Natural killer cell (primary cell): ENCODE measurements around the gene PLPP4. TPM values are rescaled to one million over a fixed set of nuclear protein-coding genes. Genes with fewer than 3 reads are reported as not detected.

Source experiments
- ATAC-seq, 3 donors: fragments of 150-1000 bp in 2 of 3; fragments of 200-7000 bp in 1 of 3; cut with Tn5 transposase; 1 replicate in 1 of 3; 2 replicates in 2 of 3; pipeline ENCODE4 v1.10.0; 2021; ENCODE audit warnings: mild to moderate bottlenecking in 2 of 3, moderate library complexity in 2 of 3
- DNase-seq, 2 donors: peaks; one replicate each; pipeline versions ENCODE4 v3.0.0 to v3.0.0-alpha.2; 2013 to 2021; ENCODE audit warnings: mixed read lengths in 1 of 2
- H3K27ac ChIP-seq: one replicate; pipeline ENCODE4 v1.5.1; 2013; ENCODE audit warnings: mild to moderate bottlenecking, low read length
- H3K27me3 ChIP-seq: one replicate; pipeline ENCODE4 v1.6.1; 2013; ENCODE audit warnings: low read length; ENCODE audit not compliant: control insufficient read depth, insufficient read depth
- H3K36me3 ChIP-seq: one replicate; pipeline ENCODE4 v1.6.1; 2013; ENCODE audit warnings: low read length; ENCODE audit not compliant: control insufficient read depth, insufficient read depth
- H3K4me1 ChIP-seq: one replicate; pipeline ENCODE4 v1.6.1; 2013; ENCODE audit warnings: low read length; ENCODE audit not compliant: control insufficient read depth, insufficient read depth
- H3K4me3 ChIP-seq: one replicate; pipeline ENCODE4 v1.5.1; 2013; ENCODE audit warnings: low read length
- H3K9me3 ChIP-seq: one replicate; pipeline ENCODE4 v1.6.1; 2013; ENCODE audit warnings: low read length; ENCODE audit not compliant: control insufficient read depth, insufficient read depth
- H3K27ac Mint-ChIP-seq, 2 donors: one replicate each; pipeline ENCODE4 v1.8.0; 2022; ENCODE audit warnings: mild to moderate bottlenecking in 2 of 2, mixed read lengths in 2 of 2, moderate library complexity in 1 of 2
- H3K27me3 Mint-ChIP-seq, 2 donors: one replicate each; pipeline ENCODE4 v1.8.0; 2022; ENCODE audit warnings: low read depth in 2 of 2, mixed read lengths in 2 of 2
- H3K36me3 Mint-ChIP-seq: one replicate; pipeline ENCODE4 v1.8.0; 2022; ENCODE audit warnings: mixed read lengths
- H3K4me1 Mint-ChIP-seq, 2 donors: one replicate each; pipeline ENCODE4 v1.8.0; 2022; ENCODE audit warnings: mixed read lengths in 2 of 2
- H3K4me3 Mint-ChIP-seq: one replicate; pipeline ENCODE4 v1.8.0; 2022; ENCODE audit warnings: mild to moderate bottlenecking, moderate library complexity, mixed read lengths
- H3K9me3 Mint-ChIP-seq, 2 donors: one replicate each; pipeline ENCODE4 v1.8.0; 2022; ENCODE audit warnings: mixed read lengths in 2 of 2
- WGBS: methylation state at CpG from one replicate; pipeline ENCODE4 v1.1.7; 2013; ENCODE audit warnings: missing lambda C conversion rate; ENCODE audit not compliant: insufficient coverage; 5-methylcytosine and 5-hydroxymethylcytosine counted together
- intact Hi-C: fragments of 100-400 bp; cut with micrococcal nuclease; formaldehyde crosslinking; loops from one replicate; pipeline ENCODE4 v1.14.2; 2022
- total RNA-seq, 4 donors: library from RNA; stranded (reverse); fragments of 120-200 nt in 1 of 4; gene quantifications; one replicate each; pipeline versions ENCODE4 v1.2.3 to v1.2.4, GENCODE V29; 2013 to 2022
- TF ChIP-seq, protein P1 (sequence below): fragments of 200-600 bp; IDR thresholded peaks from one replicate; pipeline ENCODE4 v1.8.0; 2022; ENCODE audit warnings: antibody characterized with exemption

Gene PLPP4
- total RNA-seq, 3 donors from 2014 or later (not counting 1 experiment from before 2014, with no cell fraction given) = not detected

DNA sequence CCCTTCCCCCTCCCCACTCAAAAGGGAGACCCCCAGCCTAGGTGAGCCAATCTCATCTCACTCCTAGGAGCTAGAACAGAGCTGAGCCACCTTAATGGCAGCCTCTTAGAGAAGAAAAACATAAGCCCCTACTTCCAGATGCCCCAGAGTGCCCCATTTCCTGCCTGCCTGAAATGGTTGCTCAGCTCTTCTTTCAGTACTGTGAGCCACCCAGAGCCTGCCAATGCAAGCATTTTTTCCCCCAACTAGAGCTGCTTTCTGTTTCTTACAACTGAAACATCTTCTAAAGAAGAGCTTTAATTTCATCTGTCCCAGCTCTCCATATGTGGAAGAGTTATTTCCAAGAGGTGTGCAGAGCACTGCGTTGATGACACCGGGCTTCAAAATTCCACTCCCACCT is 136.7 kb downstream of the PLPP4 start:
- no peaks in the 10 kb centered on the region for H3K36me3 Mint-ChIP-seq
- H3K27me3 Mint-ChIP-seq = peaks cover 0 to 10% of the 10 kb centered on the region in 2 donors
- DNase-seq (no peak), ATAC-seq (no peak)
- peaks cover 3% of the 10 kb centered on the region for H3K27me3 ChIP-seq
- H3K27ac Mint-ChIP-seq = no peak overlapping the region
- H3K4me1 ChIP-seq = no peaks in the 10 kb centered on the region
- no peak overlapping the region for H3K4me3 Mint-ChIP-seq
- H3K4me3 ChIP-seq = no peak overlapping the region
- no peaks in the 10 kb centered on the region for H3K36me3 ChIP-seq
- H3K4me1 Mint-ChIP-seq = no peaks in the 10 kb centered on the region
- H3K9me3 Mint-ChIP-seq = no peaks in the 10 kb centered on the region
- H3K27ac ChIP-seq = no peak overlapping the region
- intact Hi-C loops = no loop called here
- TF ChIP-seq, protein P1, sequence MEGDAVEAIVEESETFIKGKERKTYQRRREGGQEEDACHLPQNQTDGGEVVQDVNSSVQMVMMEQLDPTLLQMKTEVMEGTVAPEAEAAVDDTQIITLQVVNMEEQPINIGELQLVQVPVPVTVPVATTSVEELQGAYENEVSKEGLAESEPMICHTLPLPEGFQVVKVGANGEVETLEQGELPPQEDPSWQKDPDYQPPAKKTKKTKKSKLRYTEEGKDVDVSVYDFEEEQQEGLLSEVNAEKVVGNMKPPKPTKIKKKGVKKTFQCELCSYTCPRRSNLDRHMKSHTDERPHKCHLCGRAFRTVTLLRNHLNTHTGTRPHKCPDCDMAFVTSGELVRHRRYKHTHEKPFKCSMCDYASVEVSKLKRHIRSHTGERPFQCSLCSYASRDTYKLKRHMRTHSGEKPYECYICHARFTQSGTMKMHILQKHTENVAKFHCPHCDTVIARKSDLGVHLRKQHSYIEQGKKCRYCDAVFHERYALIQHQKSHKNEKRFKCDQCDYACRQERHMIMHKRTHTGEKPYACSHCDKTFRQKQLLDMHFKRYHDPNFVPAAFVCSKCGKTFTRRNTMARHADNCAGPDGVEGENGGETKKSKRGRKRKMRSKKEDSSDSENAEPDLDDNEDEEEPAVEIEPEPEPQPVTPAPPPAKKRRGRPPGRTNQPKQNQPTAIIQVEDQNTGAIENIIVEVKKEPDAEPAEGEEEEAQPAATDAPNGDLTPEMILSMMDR = no peak
- WGBS = 100% methylated on average over 2 of the region's 2 CpGs
- H3K9me3 ChIP-seq = no peaks in the 10 kb centered on the region

DNA sequence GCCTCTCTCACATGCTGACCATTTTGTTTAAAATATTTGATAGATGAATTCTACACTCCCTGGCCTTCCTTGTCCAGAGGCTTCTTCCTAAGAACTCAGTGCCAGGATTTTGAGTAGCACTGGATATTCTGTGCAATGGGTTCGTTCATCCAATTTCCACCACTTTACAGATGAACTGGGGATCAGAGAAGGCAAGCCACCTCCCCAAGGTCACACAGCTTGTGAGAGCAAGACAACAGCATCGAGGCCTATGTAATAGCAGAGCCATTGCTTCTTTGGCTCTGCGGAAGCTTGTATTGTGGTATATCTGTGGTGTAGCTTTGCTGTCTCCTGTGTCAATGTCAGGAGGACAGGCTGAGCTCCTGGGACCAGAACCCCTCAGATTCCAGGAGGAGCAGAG is 140.9 kb downstream of the PLPP4 start:
- peaks cover 6% of the 10 kb centered on the region for H3K4me1 ChIP-seq
- Mint-ChIP-seq H3K4me1 (peaks cover 10 to 18% of the 10 kb centered on the region in 2 donors), H3K4me3 (no peak overlapping the region), H3K9me3 (no peaks in the 10 kb centered on the region), H3K36me3 (no peaks in the 10 kb centered on the region), H3K27me3 (peaks cover 6 to 22% of the 10 kb centered on the region in 2 donors), H3K27ac (no peak overlapping the region)
- 86% methylated on average over 3 of the region's 3 CpGs for WGBS
- TF ChIP-seq, protein P1 = no peak
- H3K27ac ChIP-seq = no peak overlapping the region
- intact Hi-C loops = no loop called here
- no peak for ATAC-seq
- no peak overlapping the region for H3K4me3 ChIP-seq
- H3K27me3 ChIP-seq = no peaks in the 10 kb centered on the region
- DNase-seq = no peak
- H3K9me3 ChIP-seq = no peaks in the 10 kb centered on the region
- no peaks in the 10 kb centered on the region for H3K36me3 ChIP-seq

DNA sequence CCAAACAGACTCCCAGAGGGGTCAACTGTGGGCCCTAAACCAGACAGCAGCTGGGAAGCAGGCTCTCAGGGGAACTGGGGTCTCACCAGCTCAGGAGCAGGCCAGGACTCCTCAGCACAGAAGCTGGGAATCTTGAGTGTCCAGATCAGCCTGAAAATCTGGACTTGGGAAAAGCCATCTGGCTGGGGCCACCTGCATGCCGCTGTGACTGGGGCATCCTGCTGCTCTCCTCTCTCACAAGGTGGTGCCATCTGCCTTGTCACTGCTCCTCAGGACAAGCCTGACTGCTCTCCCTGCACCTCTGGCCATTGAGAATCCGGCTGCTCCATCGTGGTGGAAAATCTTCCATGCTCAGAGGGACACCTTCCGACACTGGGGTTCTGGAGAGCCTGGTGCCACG is 141.4 kb downstream of the PLPP4 start:
- H3K27me3 Mint-ChIP-seq = peaks cover 10 to 24% of the 10 kb centered on the region in 2 donors

More for the DNA sequence above, 141.4 kb downstream of the PLPP4 start:
- Histone ChIP-seq H3K36me3 (no peaks in the 10 kb centered on the region), H3K9me3 (no peaks in the 10 kb centered on the region), H3K27me3 (no peaks in the 10 kb centered on the region), H3K27ac (no peak overlapping the region), H3K4me1 (peaks cover 6% of the 10 kb centered on the region), H3K4me3 (no peak overlapping the region)
- Mint-ChIP-seq H3K4me3 (no peak overlapping the region), H3K9me3 (no peaks in the 10 kb centered on the region), H3K4me1 (peaks cover 10 to 18% of the 10 kb centered on the region in 2 donors), H3K36me3 (no peaks in the 10 kb centered on the region), H3K27ac (no peak overlapping the region)
- DNase-seq (no peak), ATAC-seq (no peak)
- TF ChIP-seq, protein P1 = no peak
- intact Hi-C loops = no loop called here
- 84% methylated on average over 5 of the region's 5 CpGs for WGBS
